Neuronal stem cell (in vitro differentiated cells): Measurements from ENCODE around the gene KRTAP9-2. TPM values are rescaled to one million over a fixed set of nuclear protein-coding genes. Genes with fewer than 3 reads are reported as not detected.

Experiments
- small RNA-seq: library from polyadenylated mRNA; stranded (forward); fragments of <200 nt; extraction: miRNeasy Mini kit (QIAGEN cat#:217004); gene quantifications from one replicate; pipeline ENCODE3, GENCODE V24; 2013; ENCODE audit not compliant: insufficient read depth

The KRTAP9-2 gene

Small RNA genes within 50 kb of the gene (small RNA-seq; reads per million reads assigned to genes)
- not detected for gene KRTAP4-17P
